ENCODE results near the gene CMC1.
A peak's percentile ranks its signal among the peaks of the same experiment; 100 is the strongest.
"Not testable (repeated sequence)": the region's sequence is repeated elsewhere in the genome, so short reads cannot be mapped to it uniquely, and the experiment has no call there.

The CMC1 gene

GRCh38 chr3:28241221-28242160 lies at the start of gene CMC1:
TSS of gene CMC1 (plus strand) at chr3:28241619. CDS start at chr3:28241794, 175 bp downstream.
- peak; percentile 98 for DNase-seq (ENCODE audit: low spot score)

GRCh38 chr3:28198161-28198560 lies 43.3 kb upstream of the CMC1 start:
- DNase-seq (ENCODE audit: low spot score) = no peak

GRCh38 chr3:28198974-28199373 lies 42.4 kb upstream of the CMC1 start:
- DNase-seq (ENCODE audit: low spot score) = no peak

GRCh38 chr3:28199643-28200042 lies 41.8 kb upstream of the CMC1 start:
- not testable (repeated sequence) for DNase-seq (ENCODE audit: low spot score)

GRCh38 chr3:28200366-28200848 lies 41.0 kb upstream of the CMC1 start:
- DNase-seq (ENCODE audit: low spot score) = not testable (repeated sequence)

- DNase-seq (ENCODE audit: low spot score) = no peak
Measured at GRCh38 chr3:28206479-28206878, 34.9 kb upstream of the CMC1 start.

- no peak for DNase-seq (ENCODE audit: low spot score)
Measured at GRCh38 chr3:28207000-28207733, 34.3 kb upstream of the CMC1 start.

GRCh38 chr3:28210968-28211713 lies 30.3 kb upstream of the CMC1 start:
- DNase-seq (ENCODE audit: low spot score) = no peak

GRCh38 chr3:28212681-28213080 lies 28.7 kb upstream of the CMC1 start:
- DNase-seq (ENCODE audit: low spot score) = no peak

GRCh38 chr3:28215407-28215806 lies 26.0 kb upstream of the CMC1 start:
- no peak for DNase-seq (ENCODE audit: low spot score)

- no peak for DNase-seq (ENCODE audit: low spot score)
Measured at GRCh38 chr3:28218071-28218916, 23.1 kb upstream of the CMC1 start.

GRCh38 chr3:28218917-28219198 lies 22.6 kb upstream of the CMC1 start:
- DNase-seq (ENCODE audit: low spot score) = no peak

GRCh38 chr3:28224430-28224829 lies 17.0 kb upstream of the CMC1 start:
- no peak for DNase-seq (ENCODE audit: low spot score)

- no peak for DNase-seq (ENCODE audit: low spot score)
Measured at GRCh38 chr3:28226020-28226419, 15.4 kb upstream of the CMC1 start.

GRCh38 chr3:28228623-28229022 lies 12.8 kb upstream of the CMC1 start:
- no peak for DNase-seq (ENCODE audit: low spot score)

GRCh38 chr3:28232659-28233058 lies 8.8 kb upstream of the CMC1 start:
- DNase-seq (ENCODE audit: low spot score) = no peak

GRCh38 chr3:28234454-28234853 lies 7.0 kb upstream of the CMC1 start:
- DNase-seq (ENCODE audit: low spot score) = no peak

GRCh38 chr3:28239108-28239507 lies 2.3 kb upstream of the CMC1 start:
- no peak for DNase-seq (ENCODE audit: low spot score)

GRCh38 chr3:28240441-28240840 lies 978 bp upstream of the CMC1 start:
- no peak for DNase-seq (ENCODE audit: low spot score)

- no peak for DNase-seq (ENCODE audit: low spot score)
Measured at GRCh38 chr3:28242519-28242918, 1.1 kb downstream of the CMC1 start.

- DNase-seq (ENCODE audit: low spot score) = no peak
Measured at GRCh38 chr3:28243424-28244106, 2.1 kb downstream of the CMC1 start.
